Endodermal cell (in vitro differentiated cells): ENCODE results near the gene WRNIP1. TPM values are rescaled to one million over a fixed set of nuclear protein-coding genes. Genes with fewer than 3 reads are reported as not detected.

Experiments used
- DNase-seq: peaks from one replicate; pipeline ENCODE4 v3.0.0-alpha.2; 2017
- H3K27ac ChIP-seq: 2 replicates; pipeline ENCODE4 v1.5.1; 2013; ENCODE audit warnings: mild to moderate bottlenecking, low read depth, low read length, moderate library complexity
- H3K27me3 ChIP-seq: 2 replicates; pipeline ENCODE4 v1.6.1; 2013; ENCODE audit warnings: mild to moderate bottlenecking, low read length, moderate library complexity; ENCODE audit not compliant: insufficient read depth, control insufficient read depth, poor library complexity, severe bottlenecking
- H3K36me3 ChIP-seq: 2 replicates; pipeline ENCODE4 v1.7.0; 2013; ENCODE audit warnings: mild to moderate bottlenecking, low read length, moderate library complexity; ENCODE audit not compliant: control insufficient read depth, insufficient read depth
- H3K4me1 ChIP-seq: one replicate; pipeline ENCODE4 v1.7.0; 2013; ENCODE audit warnings: low read length; ENCODE audit not compliant: control insufficient read depth, insufficient read depth
- H3K4me3 ChIP-seq: 2 replicates; pipeline ENCODE4 v1.5.1; 2013; ENCODE audit warnings: mild to moderate bottlenecking, low read length, moderate library complexity
- H3K9ac ChIP-seq: 2 replicates; pipeline ENCODE4 v1.6.1; 2013; ENCODE audit warnings: mild to moderate bottlenecking, low read length, moderate library complexity; ENCODE audit not compliant: poor library complexity, severe bottlenecking; ENCODE audit errors: extremely low read depth
- H3K9me3 ChIP-seq: 2 replicates; pipeline ENCODE4 v1.6.1; 2013; ENCODE audit warnings: mild to moderate bottlenecking, low read length, moderate library complexity; ENCODE audit not compliant: control insufficient read depth
- H3K27ac Mint-ChIP-seq: 2 replicates; pipeline ENCODE4 v1.8.0; 2020; ENCODE audit warnings: mixed read lengths
- H3K27me3 Mint-ChIP-seq: 2 replicates; pipeline ENCODE4 v1.8.0; 2021; ENCODE audit warnings: mild to moderate bottlenecking, mixed read lengths; ENCODE audit not compliant: insufficient read depth
- H3K36me3 Mint-ChIP-seq: 2 replicates; pipeline ENCODE4 v1.8.0; 2020; ENCODE audit warnings: low read depth, mixed read lengths
- H3K4me1 Mint-ChIP-seq: 2 replicates; pipeline ENCODE4 v1.8.0; 2020; ENCODE audit warnings: mixed read lengths
- H3K4me3 Mint-ChIP-seq: 2 replicates; pipeline ENCODE4 v1.8.0; 2020; ENCODE audit warnings: mild to moderate bottlenecking, moderate library complexity, mixed read lengths
- H3K9me3 Mint-ChIP-seq: 2 replicates; pipeline ENCODE4 v1.8.0; 2020; ENCODE audit warnings: mild to moderate bottlenecking, mixed read lengths
- CTCF ChIP-seq: fragments of 200-600 bp; sonication (generic); conservative IDR thresholded peaks from 2 replicates; pipeline ENCODE4 v1.5.0; 2021; ENCODE audit warnings: antibody characterized with exemption, mild to moderate bottlenecking
- WGBS, 2 experiments: methylation state at CpG; one replicate each; pipeline versions ENCODE4 v1.1.5 to v1.1.7; 2013; ENCODE audit warnings: missing lambda C conversion rate in 2 of 2, mixed read lengths in 1 of 2; ENCODE audit not compliant: insufficient coverage in 1 of 2, insufficient read length in 1 of 2; 5-methylcytosine and 5-hydroxymethylcytosine counted together
- total RNA-seq, 2 donors: library from RNA; stranded (reverse); fragmentation: NEBNext Ultra II Directional in 1 of 2; extraction: Animal tissue kit (Norgen Biotek cat#: 25700) in 1 of 2; gene quantifications; 2 replicates in 1 of 2; 3 replicates in 1 of 2; pipeline ENCODE4 v1.2.1, GENCODE V29; 2021

Gene WRNIP1
- total RNA-seq, 2 donors from 2014 or later, result 30.8 to 33.2 TPM

- H3K9me3 ChIP-seq, result no peaks in the 10 kb centered on the region
- H3K27me3 ChIP-seq, result no peaks in the 10 kb centered on the region
- Mint-ChIP-seq H3K9me3 (no peaks in the 10 kb centered on the region), H3K27ac (no peak overlapping the region), H3K4me3 (no peak overlapping the region), H3K36me3 (no peaks in the 10 kb centered on the region), H3K27me3 (no peaks in the 10 kb centered on the region), H3K4me1 (no peaks in the 10 kb centered on the region)
- H3K27ac ChIP-seq, result no peak overlapping the region
- DNase-seq, result no peak
- no peak overlapping the region for H3K9ac ChIP-seq
- H3K36me3 ChIP-seq, result no peaks in the 10 kb centered on the region
- TF ChIP-seq CTCF, result no peak
- no peaks in the 10 kb centered on the region for H3K4me1 ChIP-seq
- no peak overlapping the region for H3K4me3 ChIP-seq
- 94 to 95% methylated on average over 2 of the region's 2 CpGs for WGBS, 2 experiments
Observed at GRCh38 chr6:2809015-2809414, 43.8 kb downstream of the WRNIP1 start.

GRCh38 chr6:2810092-2810671 lies 45.0 kb downstream of the WRNIP1 start:
- TF ChIP-seq CTCF, result no peak
- Histone ChIP-seq H3K9ac (no peak overlapping the region), H3K4me3 (no peak overlapping the region), H3K4me1 (no peaks in the 10 kb centered on the region), H3K9me3 (peaks cover 2% of the 10 kb centered on the region), H3K36me3 (no peaks in the 10 kb centered on the region), H3K27ac (no peak overlapping the region), H3K27me3 (no peaks in the 10 kb centered on the region)
- no peak overlapping the region for H3K4me3 Mint-ChIP-seq
- WGBS, 2 experiments, result 90 to 92% methylated on average over 6 to 9 of the region's 9 CpGs
- no peaks in the 10 kb centered on the region for H3K36me3 Mint-ChIP-seq
- no peaks in the 10 kb centered on the region for H3K4me1 Mint-ChIP-seq
- no peaks in the 10 kb centered on the region for H3K27me3 Mint-ChIP-seq
- peaks cover 2% of the 10 kb centered on the region for H3K9me3 Mint-ChIP-seq
- no peak overlapping the region for H3K27ac Mint-ChIP-seq
- DNase-seq, result no peak

- H3K27me3 ChIP-seq, result no peaks in the 10 kb centered on the region
- Mint-ChIP-seq H3K4me3 (no peak overlapping the region), H3K27me3 (no peaks in the 10 kb centered on the region), H3K27ac (no peak overlapping the region), H3K36me3 (peaks cover 3% of the 10 kb centered on the region), H3K4me1 (no peaks in the 10 kb centered on the region), H3K9me3 (peaks cover 19% of the 10 kb centered on the region)
- no peak for TF ChIP-seq CTCF
- no peaks in the 10 kb centered on the region for H3K4me1 ChIP-seq
- DNase-seq, result no peak
- H3K27ac ChIP-seq, result no peak overlapping the region
- H3K36me3 ChIP-seq, result no peaks in the 10 kb centered on the region
- H3K9ac ChIP-seq, result no peak overlapping the region
- H3K4me3 ChIP-seq, result no peak overlapping the region
- 100% methylated on average over 1 of the region's 3 CpGs; no CpG with 5 or more reads in 1 of the 2 experiments for WGBS, 2 experiments
- H3K9me3 ChIP-seq, result peaks cover 14% of the 10 kb centered on the region
Observed at GRCh38 chr6:2812695-2813094, 47.5 kb downstream of the WRNIP1 start.
